GM19193 (cell line): Measurements from ENCODE around the gene RHEB.

Source experiments
- POLR2A ChIP-seq: IDR thresholded peaks from 4 replicates; pipeline ENCODE4 v1.6.1; 2011; ENCODE audit not compliant: insufficient read depth, insufficient read length; ENCODE audit errors: extremely low read depth

Gene RHEB

GRCh38 chr7:151416941-151417315 is 102.8 kb downstream of the RHEB start:
- TF ChIP-seq POLR2A, result no peak

GRCh38 chr7:151416112-151416940 is 103.4 kb downstream of the RHEB start:
- no peak for TF ChIP-seq POLR2A
